HG03108 (cell line): ENCODE data around the gene HDLBP.
A peak's percentile ranks its signal among the peaks of the same experiment; 100 is the strongest.

ENCODE experiments used
- ATAC-seq: cut with Tn5 transposase; IDR thresholded peaks from one replicate; pipeline ENCODE4 v1.9.1; 2021; ENCODE audit warnings: moderate library complexity; ENCODE audit not compliant: unreplicated experiment

HDLBP gene

GRCh38 chr2:241315093-241315878 is at the start of gene HDLBP:
HDLBP (minus strand) TSS chr2:241315672; CDS start chr2:241266869, 48,803 bp downstream.
- ATAC-seq: peak; percentile 73

GRCh38 chr2:241364781-241365180 is 49.3 kb upstream of the HDLBP start:
- no peak for ATAC-seq

- ATAC-seq: no peak
Observed at GRCh38 chr2:241363426-241363825, 48.0 kb upstream of the HDLBP start.

- ATAC-seq: no peak
Observed at GRCh38 chr2:241359481-241360045, 44.1 kb upstream of the HDLBP start.

GRCh38 chr2:241358470-241358869 is 43.0 kb upstream of the HDLBP start:
- ATAC-seq: peak; percentile 32

- ATAC-seq: no peak
Observed at GRCh38 chr2:241357531-241357930, 42.1 kb upstream of the HDLBP start.

GRCh38 chr2:241356871-241357260 is 41.4 kb upstream of the HDLBP start:
- no peak for ATAC-seq

GRCh38 chr2:241355983-241356870 is 40.8 kb upstream of the HDLBP start, which contains the start of gene FARP2:
FARP2 (plus strand) TSS chr2:241356285; CDS start chr2:241373108, 16,823 bp downstream.
- peak; percentile 86 for ATAC-seq

GRCh38 chr2:241354668-241355658 is 39.5 kb upstream of the HDLBP start:
- no peak for ATAC-seq

- ATAC-seq: no peak
Observed at GRCh38 chr2:241352227-241352626, 36.8 kb upstream of the HDLBP start.

GRCh38 chr2:241351640-241352031 is 36.2 kb upstream of the HDLBP start:
- no peak for ATAC-seq

- ATAC-seq: no peak
Observed at GRCh38 chr2:241350878-241351639, 35.6 kb upstream of the HDLBP start.

- ATAC-seq: no peak
Observed at GRCh38 chr2:241350530-241350877, 35.0 kb upstream of the HDLBP start.

- ATAC-seq: no peak
Observed at GRCh38 chr2:241349941-241350340, 34.5 kb upstream of the HDLBP start.

GRCh38 chr2:241344925-241345651 is 29.6 kb upstream of the HDLBP start:
- no peak for ATAC-seq

GRCh38 chr2:241340631-241341163 is 25.2 kb upstream of the HDLBP start:
- ATAC-seq: no peak

- ATAC-seq: no peak
Observed at GRCh38 chr2:241339839-241340630, 24.6 kb upstream of the HDLBP start.

- ATAC-seq: no peak
Observed at GRCh38 chr2:241334813-241335212, 19.3 kb upstream of the HDLBP start.
